ENCODE measurements around the gene DRD4. TPM values are rescaled to one million over a fixed set of nuclear protein-coding genes. Genes with fewer than 3 reads are reported as not detected.

DRD4 gene
- total and polyA plus RNA-seq, 9 of the 15 experiments (the other 6 are each of a cell fraction or from before 2014, with no cell fraction given), result 0.04 to 0.95 (median 0.21) TPM; not detected in 5

GRCh38 chr11:665704-666281 is 28.7 kb downstream of the DRD4 start (continued):
- no peak for TF ChIP-seq ZBED1 (IDR thresholded peaks at IDR 0.05)
- TF ChIP-seq PCBP2 (IDR thresholded peaks at IDR 0.05; ENCODE audit: low read depth, low read length, poor library complexity, severe bottlenecking), result no peak
- TF ChIP-seq CEBPB (tag; IDR thresholded peaks at IDR 0.05), result no peak
- TF ChIP-seq KLF16 (IDR thresholded peaks at IDR 0.05), result no peak
- TF ChIP-seq ZNF717 (CRISPR knock-in tag; IDR thresholded peaks at IDR 0.05), result no peak
- TF ChIP-seq, protein P1, sequence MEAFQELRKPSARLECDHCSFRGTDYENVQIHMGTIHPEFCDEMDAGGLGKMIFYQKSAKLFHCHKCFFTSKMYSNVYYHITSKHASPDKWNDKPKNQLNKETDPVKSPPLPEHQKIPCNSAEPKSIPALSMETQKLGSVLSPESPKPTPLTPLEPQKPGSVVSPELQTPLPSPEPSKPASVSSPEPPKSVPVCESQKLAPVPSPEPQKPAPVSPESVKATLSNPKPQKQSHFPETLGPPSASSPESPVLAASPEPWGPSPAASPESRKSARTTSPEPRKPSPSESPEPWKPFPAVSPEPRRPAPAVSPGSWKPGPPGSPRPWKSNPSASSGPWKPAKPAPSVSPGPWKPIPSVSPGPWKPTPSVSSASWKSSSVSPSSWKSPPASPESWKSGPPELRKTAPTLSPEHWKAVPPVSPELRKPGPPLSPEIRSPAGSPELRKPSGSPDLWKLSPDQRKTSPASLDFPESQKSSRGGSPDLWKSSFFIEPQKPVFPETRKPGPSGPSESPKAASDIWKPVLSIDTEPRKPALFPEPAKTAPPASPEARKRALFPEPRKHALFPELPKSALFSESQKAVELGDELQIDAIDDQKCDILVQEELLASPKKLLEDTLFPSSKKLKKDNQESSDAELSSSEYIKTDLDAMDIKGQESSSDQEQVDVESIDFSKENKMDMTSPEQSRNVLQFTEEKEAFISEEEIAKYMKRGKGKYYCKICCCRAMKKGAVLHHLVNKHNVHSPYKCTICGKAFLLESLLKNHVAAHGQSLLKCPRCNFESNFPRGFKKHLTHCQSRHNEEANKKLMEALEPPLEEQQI (IDR thresholded peaks at IDR 0.05), result no peak
- TF ChIP-seq CBFB (CRISPR knock-in tag; IDR thresholded peaks at IDR 0.05), result no peak
- TF ChIP-seq HDAC2 (IDR thresholded peaks at IDR 0.05), result no peak; the same call in 1 of the 2 replicates
- TF ChIP-seq ZNF830 (CRISPR knock-in tag; IDR thresholded peaks at IDR 0.05), result no peak
- TF ChIP-seq ZNF764 (CRISPR knock-in tag; IDR thresholded peaks at IDR 0.05; ENCODE audit: low read depth), result no peak
- TF ChIP-seq E2F4 (CRISPR knock-in tag; IDR thresholded peaks at IDR 0.05; ENCODE audit: low read depth), result no peak
- TF ChIP-seq TEAD1 (CRISPR knock-in tag; IDR thresholded peaks at IDR 0.05), result no peak
- no peak for TF ChIP-seq TCF7 (IDR thresholded peaks at IDR 0.05; ENCODE audit: borderline replicate concordance)
- 0 out of 2 replicates have a peak, but pooled peaks have one; percentile 7 for TF ChIP-seq THRB (CRISPR knock-in tag; conservative IDR thresholded peaks at IDR 0.05)
- no peak for TF ChIP-seq NCOR1 (IDR thresholded peaks at IDR 0.05)
- TF ChIP-seq HDAC8 (tag; IDR thresholded peaks at IDR 0.05), result no peak
- TF ChIP-seq, protein P2, sequence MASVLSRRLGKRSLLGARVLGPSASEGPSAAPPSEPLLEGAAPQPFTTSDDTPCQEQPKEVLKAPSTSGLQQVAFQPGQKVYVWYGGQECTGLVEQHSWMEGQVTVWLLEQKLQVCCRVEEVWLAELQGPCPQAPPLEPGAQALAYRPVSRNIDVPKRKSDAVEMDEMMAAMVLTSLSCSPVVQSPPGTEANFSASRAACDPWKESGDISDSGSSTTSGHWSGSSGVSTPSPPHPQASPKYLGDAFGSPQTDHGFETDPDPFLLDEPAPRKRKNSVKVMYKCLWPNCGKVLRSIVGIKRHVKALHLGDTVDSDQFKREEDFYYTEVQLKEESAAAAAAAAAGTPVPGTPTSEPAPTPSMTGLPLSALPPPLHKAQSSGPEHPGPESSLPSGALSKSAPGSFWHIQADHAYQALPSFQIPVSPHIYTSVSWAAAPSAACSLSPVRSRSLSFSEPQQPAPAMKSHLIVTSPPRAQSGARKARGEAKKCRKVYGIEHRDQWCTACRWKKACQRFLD (CRISPR knock-in tag; IDR thresholded peaks at IDR 0.05), result peak; percentile 73
- no peak for TF ChIP-seq TAF7 (tag; IDR thresholded peaks at IDR 0.05)
- no peak for TF ChIP-seq TAL1 (IDR thresholded peaks at IDR 0.05)
- peak; percentile 39 to 48; a peak in 3 of 4 replicates for TF ChIP-seq NRF1 (conservative IDR thresholded peaks at IDR 0.05 in 1 of 2, IDR thresholded peaks at IDR 0.05 in 1 of 2)
- no peak for TF ChIP-seq TSC22D4 (tag; IDR thresholded peaks at IDR 0.05)
- peak; percentile 70 for TF ChIP-seq ARID1B (IDR thresholded peaks at IDR 0.05)
- no peak for TF ChIP-seq STAT5B (CRISPR knock-in tag; IDR thresholded peaks at IDR 0.05)
- TF ChIP-seq ZNF143 (CRISPR knock-in tag; IDR thresholded peaks at IDR 0.05), result no peak
- TF ChIP-seq NCOA4 (IDR thresholded peaks at IDR 0.05; ENCODE audit: partially characterized antibody), result no peak
- no peak for TF ChIP-seq SMARCB1 (IDR thresholded peaks at IDR 0.05; ENCODE audit: insufficient read length, low read depth)
